GM12864 (cell line): ENCODE measurements around the gene CHCHD6.

Experiments
- DNase-seq: peaks from one replicate; pipeline ENCODE4 v3.0.0-alpha.2; 2011; ENCODE audit warnings: low read depth
- H3K4me3 ChIP-seq: 2 replicates; pipeline ENCODE4 v1.5.1; 2011; ENCODE audit warnings: mild to moderate bottlenecking, low read depth, low read length, control low read depth
- CTCF ChIP-seq: IDR thresholded peaks from 2 replicates; pipeline ENCODE4 v1.5.1; 2011; ENCODE audit warnings: low read depth, mild to moderate bottlenecking, moderate library complexity, low read length, control low read depth, inconsistent platforms; ENCODE audit errors: missing control alignments

Gene CHCHD6

GRCh38 chr3:126952261-126952982 is 248.4 kb downstream of the CHCHD6 start:
- no peak for TF ChIP-seq CTCF
- DNase-seq = no peak
- no peak overlapping the region for H3K4me3 ChIP-seq

GRCh38 chr3:126952983-126953660 is 249.1 kb downstream of the CHCHD6 start:
- TF ChIP-seq CTCF = no peak
- DNase-seq = no peak
- H3K4me3 ChIP-seq = no peak overlapping the region

GRCh38 chr3:126954141-126954842 is 250.3 kb downstream of the CHCHD6 start:
- no peak for DNase-seq
- no peak for TF ChIP-seq CTCF
- no peak overlapping the region for H3K4me3 ChIP-seq

GRCh38 chr3:126955004-126955790 is 251.2 kb downstream of the CHCHD6 start:
- DNase-seq = no peak
- TF ChIP-seq CTCF = no peak
- H3K4me3 ChIP-seq = no peak overlapping the region

GRCh38 chr3:126956361-126956760 is 252.3 kb downstream of the CHCHD6 start:
- DNase-seq = no peak
- no peak overlapping the region for H3K4me3 ChIP-seq
- TF ChIP-seq CTCF = no peak

- TF ChIP-seq CTCF = no peak
- no peak for DNase-seq
- H3K4me3 ChIP-seq = no peak overlapping the region
These were observed 253.0 kb downstream of the CHCHD6 start for GRCh38 chr3:126956866-126957650.
